Liver (tissue), 9 donors: ENCODE data around the gene SLC12A6. TPM values are rescaled to one million over a fixed set of nuclear protein-coding genes. Genes with fewer than 3 reads are reported as not detected.
"Not testable (repeated sequence)": the region's sequence is repeated elsewhere in the genome, so short reads cannot be mapped to it uniquely, and the experiment has no call there.

Experiments used
- DNase-seq: peaks from one replicate; pipeline ENCODE4 v3.0.0-alpha.2; 2017; ENCODE audit warnings: low spot score
- H3K27ac ChIP-seq, 2 donors: one replicate each; pipeline ENCODE4 v1.7.0; 2013; ENCODE audit warnings: inconsistent platforms in 2 of 2, low read length in 2 of 2, control low read depth in 1 of 2, low read depth in 1 of 2, mild to moderate bottlenecking in 1 of 2
- H3K27me3 ChIP-seq, 4 donors: one replicate each; pipeline versions ENCODE4 v1.6.1 to v1.7.0; 2013; ENCODE audit warnings: low read length in 3 of 4, inconsistent platforms in 1 of 4, mild to moderate bottlenecking in 1 of 4, moderate library complexity in 1 of 4; ENCODE audit not compliant: control insufficient read depth in 4 of 4, insufficient read depth in 4 of 4
- H3K36me3 ChIP-seq, 4 donors: one replicate each; pipeline versions ENCODE4 v1.6.1 to v1.7.0; 2013; ENCODE audit warnings: low read length in 3 of 4, mild to moderate bottlenecking in 3 of 4, low read depth in 1 of 4, moderate library complexity in 1 of 4; ENCODE audit not compliant: control insufficient read depth in 4 of 4, insufficient read depth in 3 of 4
- H3K4me1 ChIP-seq, 4 donors: one replicate each; pipeline versions ENCODE4 v1.6.1 to v1.7.0; 2013; ENCODE audit warnings: low read length in 3 of 4, mild to moderate bottlenecking in 3 of 4, moderate library complexity in 1 of 4; ENCODE audit not compliant: control insufficient read depth in 4 of 4, insufficient read depth in 4 of 4
- H3K4me3 ChIP-seq, 3 donors: one replicate each; pipeline versions ENCODE4 v1.6.1 to v1.7.0; 2013; ENCODE audit warnings: low read length in 3 of 3, control low read depth in 1 of 3, low read depth in 1 of 3, mild to moderate bottlenecking in 1 of 3
- H3K9ac ChIP-seq, 2 donors: one replicate each; pipeline ENCODE4 v1.7.0; 2013; ENCODE audit warnings: low read length in 2 of 2, mild to moderate bottlenecking in 2 of 2, moderate library complexity in 2 of 2, control low read depth in 1 of 2, low read depth in 1 of 2
- H3K9me3 ChIP-seq, 4 donors: one replicate each; pipeline versions ENCODE4 v1.6.1 to v1.7.0; 2013; ENCODE audit warnings: low read length in 3 of 4; ENCODE audit not compliant: control insufficient read depth in 4 of 4
- ATF3 ChIP-seq: IDR thresholded peaks from 2 replicates; pipeline ENCODE4 v1.6.1; 2016; ENCODE audit warnings: antibody characterized with exemption
- EGR1 ChIP-seq, 2 donors: IDR thresholded peaks; 2 replicates each; pipeline ENCODE4 v1.6.1; 2016 to 2018; ENCODE audit warnings: antibody characterized with exemption in 2 of 2, low read depth in 2 of 2
- FOXA1 ChIP-seq: IDR thresholded peaks from 2 replicates; pipeline ENCODE4 v1.6.1; 2016; ENCODE audit warnings: antibody characterized with exemption
- FOXA2 ChIP-seq: IDR thresholded peaks from 2 replicates; pipeline ENCODE4 v1.6.1; 2016; ENCODE audit warnings: antibody characterized with exemption
- HNF4A ChIP-seq, 2 donors: conservative IDR thresholded peaks; 2 replicates each; pipeline ENCODE4 v1.6.1; 2016; ENCODE audit warnings: antibody characterized with exemption in 2 of 2, mild to moderate bottlenecking in 2 of 2
- HNF4G ChIP-seq: IDR thresholded peaks from 2 replicates; pipeline ENCODE4 v1.6.1; 2016; ENCODE audit warnings: antibody characterized with exemption
- JUND ChIP-seq, 2 donors: IDR thresholded peaks; 2 replicates each; pipeline ENCODE4 v1.6.1; 2016; ENCODE audit warnings: antibody characterized with exemption in 2 of 2
- MAX ChIP-seq: IDR thresholded peaks from 2 replicates; pipeline ENCODE4 v1.6.1; 2016; ENCODE audit warnings: antibody characterized with exemption
- NR2F2 ChIP-seq: IDR thresholded peaks from 2 replicates; pipeline ENCODE4 v1.6.1; 2016; ENCODE audit warnings: antibody characterized with exemption
- REST ChIP-seq: IDR thresholded peaks from 2 replicates; pipeline ENCODE4 v1.6.1; 2016; ENCODE audit warnings: antibody characterized with exemption, mild to moderate bottlenecking
- RXRA ChIP-seq, 2 donors: IDR thresholded peaks; 2 replicates each; pipeline ENCODE4 v1.6.1; 2017 to 2018; ENCODE audit warnings: antibody characterized with exemption in 2 of 2, mild to moderate bottlenecking in 1 of 2
- SP1 ChIP-seq: IDR thresholded peaks from 2 replicates; pipeline ENCODE4 v1.6.1; 2018; ENCODE audit warnings: antibody characterized with exemption, mild to moderate bottlenecking
- TAF1 ChIP-seq: conservative IDR thresholded peaks from 2 replicates; pipeline ENCODE4 v1.6.1; 2016; ENCODE audit warnings: antibody characterized with exemption, mild to moderate bottlenecking
- YY1 ChIP-seq: IDR thresholded peaks from 2 replicates; pipeline ENCODE4 v1.6.1; 2016; ENCODE audit warnings: antibody characterized with exemption, mild to moderate bottlenecking
- WGBS: extraction: QIAGEN DNeasy Blood & Tissue Kit; methylation state at CpG from one replicate; pipeline ENCODE4 v1.1.7; 2013; 5-methylcytosine and 5-hydroxymethylcytosine counted together
- polyA plus RNA-seq, 2 donors: library from polyadenylated mRNA; stranded (reverse) in 1 of 2; unstranded in 1 of 2; fragments of 200-250 nt in 1 of 2; fragments of >200 nt in 1 of 2; fragmentation: Nextera tagmentation in 1 of 2; extraction: Ambion mirVana in 1 of 2; gene quantifications; one replicate each; pipeline versions ENCODE4 v1.2.1 to v1.2.3, GENCODE V29; 2013 to 2015
- total RNA-seq, 2 donors: library from RNA; depleted of rRNA; stranded (reverse); fragments of >200 nt; gene quantifications; one replicate each; pipeline ENCODE4 v1.2.3, GENCODE V29; 2014
- TF ChIP-seq, protein P1 (sequence below): IDR thresholded peaks from 2 replicates; pipeline ENCODE4 v1.6.1; 2016; ENCODE audit warnings: antibody characterized with exemption
- donor health status: healthy.
- donor health status: healthy.
- donor health status: healthy.
- donor health status: healthy.
- donor health status: healthy.

The SLC12A6 gene
- total and polyA plus RNA-seq, 4 donors: 1.9 to 17.8 (median 7.1) TPM

DNA sequence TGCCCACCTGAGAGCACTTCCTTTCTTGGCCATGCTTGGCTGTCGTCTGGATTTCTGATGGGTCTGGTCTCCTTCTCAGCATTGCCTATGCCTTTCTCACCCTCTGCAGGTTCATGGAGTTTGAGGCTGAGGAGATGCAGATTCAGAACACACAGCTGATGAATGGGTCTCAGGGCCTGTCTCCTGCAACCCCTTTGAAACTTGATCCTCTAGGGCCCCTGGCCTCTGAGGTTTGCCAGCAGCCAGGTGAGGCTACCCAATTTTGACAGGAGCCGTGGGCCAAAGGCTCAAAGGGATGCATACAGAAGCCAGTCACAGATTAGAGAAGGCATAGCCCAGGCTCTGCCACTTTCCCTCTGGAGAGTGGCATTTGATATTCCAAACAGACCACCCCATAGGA is 16.0 kb upstream of the SLC12A6 start:
- TF ChIP-seq EGR1 (IDR thresholded peaks at IDR 0.05; ENCODE audit: low read depth in 2 of 2): no peak
- TF ChIP-seq HNF4G: no peak
- no peak for TF ChIP-seq RXRA (IDR thresholded peaks at IDR 0.05)
- TF ChIP-seq ATF3: no peak
- TF ChIP-seq, protein P1, sequence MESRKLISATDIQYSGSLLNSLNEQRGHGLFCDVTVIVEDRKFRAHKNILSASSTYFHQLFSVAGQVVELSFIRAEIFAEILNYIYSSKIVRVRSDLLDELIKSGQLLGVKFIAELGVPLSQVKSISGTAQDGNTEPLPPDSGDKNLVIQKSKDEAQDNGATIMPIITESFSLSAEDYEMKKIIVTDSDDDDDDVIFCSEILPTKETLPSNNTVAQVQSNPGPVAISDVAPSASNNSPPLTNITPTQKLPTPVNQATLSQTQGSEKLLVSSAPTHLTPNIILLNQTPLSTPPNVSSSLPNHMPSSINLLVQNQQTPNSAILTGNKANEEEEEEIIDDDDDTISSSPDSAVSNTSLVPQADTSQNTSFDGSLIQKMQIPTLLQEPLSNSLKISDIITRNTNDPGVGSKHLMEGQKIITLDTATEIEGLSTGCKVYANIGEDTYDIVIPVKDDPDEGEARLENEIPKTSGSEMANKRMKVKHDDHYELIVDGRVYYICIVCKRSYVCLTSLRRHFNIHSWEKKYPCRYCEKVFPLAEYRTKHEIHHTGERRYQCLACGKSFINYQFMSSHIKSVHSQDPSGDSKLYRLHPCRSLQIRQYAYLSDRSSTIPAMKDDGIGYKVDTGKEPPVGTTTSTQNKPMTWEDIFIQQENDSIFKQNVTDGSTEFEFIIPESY: no peak
- no peak for TF ChIP-seq FOXA1
- TF ChIP-seq NR2F2: no peak
- Histone ChIP-seq H3K4me1 (no peaks in the 10 kb centered on the region), H3K4me3 (no peak overlapping the region), H3K9me3 (no peaks in the 10 kb centered on the region), H3K27ac (no peak overlapping the region), H3K36me3 (no peaks in the 10 kb centered on the region), H3K27me3 (no peaks in the 10 kb centered on the region), H3K9ac (no peak overlapping the region)
- no peak for DNase-seq
- 83% methylated on average over 2 of the region's 2 CpGs for WGBS

- H3K27ac ChIP-seq, DNase-seq, H3K4me1 ChIP-seq, H3K27me3 ChIP-seq, H3K4me3 ChIP-seq, H3K36me3 ChIP-seq, H3K9me3 ChIP-seq, H3K9ac ChIP-seq: not testable (repeated sequence)
- WGBS: 98% methylated on average over 12 of the region's 12 CpGs
Observed at GRCh38 chr15:34352996-34353395, 15.4 kb upstream of the SLC12A6 start.

DNA sequence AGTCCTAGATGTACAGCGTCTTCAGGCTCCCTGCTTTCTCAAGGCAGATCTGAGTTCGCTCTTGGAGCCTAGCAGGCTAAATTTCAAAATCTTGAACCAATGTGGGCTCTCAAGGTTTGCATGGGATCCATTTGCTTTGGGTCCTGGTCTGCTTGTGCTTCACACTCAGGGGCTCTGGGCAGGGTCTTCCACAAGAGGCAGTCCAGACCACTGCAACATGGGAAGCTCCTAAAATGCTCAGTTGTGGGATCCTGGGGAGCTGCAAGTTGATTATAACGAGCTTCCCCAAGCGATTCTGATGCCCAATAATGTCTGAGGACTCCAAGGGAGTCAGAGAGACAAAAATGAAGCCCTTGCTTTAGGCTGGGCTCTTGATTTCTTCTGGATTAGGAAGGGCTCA is 12.2 kb upstream of the SLC12A6 start:
- Histone ChIP-seq H3K27ac (no peak overlapping the region), H3K4me1 (no peaks in the 10 kb centered on the region), H3K4me3 (no peak overlapping the region), H3K9ac (no peak overlapping the region), H3K36me3 (no peaks in the 10 kb centered on the region), H3K27me3 (peaks cover 0 to 2% (median 0%) of the 10 kb centered on the region in 4 donors), H3K9me3 (no peaks in the 10 kb centered on the region)
- TF ChIP-seq ATF3: no peak
- no peak for DNase-seq
- 83% methylated on average over 4 of the region's 4 CpGs for WGBS

GRCh38 chr15:34348735-34349300 is 11.2 kb upstream of the SLC12A6 start:
- 65% methylated on average over 1 of the region's 1 CpG for WGBS
- no peak overlapping the region for H3K4me3 ChIP-seq
- TF ChIP-seq YY1 (no peak), REST (no peak), SP1 (no peak), EGR1 (IDR thresholded peaks at IDR 0.05; ENCODE audit: low read depth in 2 of 2) (no peak), JUND (IDR thresholded peaks at IDR 0.05) (no peak), ATF3 (no peak), TAF1 (no peak), FOXA2 (no peak), MAX (no peak), NR2F2 (no peak), HNF4G (no peak), FOXA1 (no peak), HNF4A (conservative IDR thresholded peaks at IDR 0.05) (no peak)
- H3K4me1 ChIP-seq: no peaks in the 10 kb centered on the region
- H3K27ac ChIP-seq: no peak overlapping the region
- peaks cover 0 to 2% (median 0%) of the 10 kb centered on the region in 4 donors for H3K27me3 ChIP-seq
- no peak for DNase-seq
- no peak overlapping the region for H3K9ac ChIP-seq
- no peaks in the 10 kb centered on the region for H3K36me3 ChIP-seq
- no peaks in the 10 kb centered on the region for H3K9me3 ChIP-seq
